ENCODE measurements around the gene ATG13.

ATG13 gene

GRCh38 chr11:46597609-46598219 lies 19.6 kb upstream of the ATG13 start:
- TF ChIP-seq CREB1 (IDR thresholded peaks at IDR 0.05; ENCODE audit: low read depth) (no peak), FOXM1 (IDR thresholded peaks at IDR 0.05; ENCODE audit: borderline replicate concordance, low read depth) (no peak), CEBPB (IDR thresholded peaks at IDR 0.05) (no peak), MAX (IDR thresholded peaks at IDR 0.05) (no peak), EGR1 (IDR thresholded peaks at IDR 0.05) (no peak), TAF1 (IDR thresholded peaks at IDR 0.05; ENCODE audit: low read depth) (no peak), RAD21 (IDR thresholded peaks at IDR 0.05; ENCODE audit: low read depth) (no peak)
- TF ChIP-seq, protein P1, sequence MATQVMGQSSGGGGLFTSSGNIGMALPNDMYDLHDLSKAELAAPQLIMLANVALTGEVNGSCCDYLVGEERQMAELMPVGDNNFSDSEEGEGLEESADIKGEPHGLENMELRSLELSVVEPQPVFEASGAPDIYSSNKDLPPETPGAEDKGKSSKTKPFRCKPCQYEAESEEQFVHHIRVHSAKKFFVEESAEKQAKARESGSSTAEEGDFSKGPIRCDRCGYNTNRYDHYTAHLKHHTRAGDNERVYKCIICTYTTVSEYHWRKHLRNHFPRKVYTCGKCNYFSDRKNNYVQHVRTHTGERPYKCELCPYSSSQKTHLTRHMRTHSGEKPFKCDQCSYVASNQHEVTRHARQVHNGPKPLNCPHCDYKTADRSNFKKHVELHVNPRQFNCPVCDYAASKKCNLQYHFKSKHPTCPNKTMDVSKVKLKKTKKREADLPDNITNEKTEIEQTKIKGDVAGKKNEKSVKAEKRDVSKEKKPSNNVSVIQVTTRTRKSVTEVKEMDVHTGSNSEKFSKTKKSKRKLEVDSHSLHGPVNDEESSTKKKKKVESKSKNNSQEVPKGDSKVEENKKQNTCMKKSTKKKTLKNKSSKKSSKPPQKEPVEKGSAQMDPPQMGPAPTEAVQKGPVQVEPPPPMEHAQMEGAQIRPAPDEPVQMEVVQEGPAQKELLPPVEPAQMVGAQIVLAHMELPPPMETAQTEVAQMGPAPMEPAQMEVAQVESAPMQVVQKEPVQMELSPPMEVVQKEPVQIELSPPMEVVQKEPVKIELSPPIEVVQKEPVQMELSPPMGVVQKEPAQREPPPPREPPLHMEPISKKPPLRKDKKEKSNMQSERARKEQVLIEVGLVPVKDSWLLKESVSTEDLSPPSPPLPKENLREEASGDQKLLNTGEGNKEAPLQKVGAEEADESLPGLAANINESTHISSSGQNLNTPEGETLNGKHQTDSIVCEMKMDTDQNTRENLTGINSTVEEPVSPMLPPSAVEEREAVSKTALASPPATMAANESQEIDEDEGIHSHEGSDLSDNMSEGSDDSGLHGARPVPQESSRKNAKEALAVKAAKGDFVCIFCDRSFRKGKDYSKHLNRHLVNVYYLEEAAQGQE (IDR thresholded peaks at IDR 0.05; ENCODE audit: low read depth), result no peak
- TF ChIP-seq, protein P2, sequence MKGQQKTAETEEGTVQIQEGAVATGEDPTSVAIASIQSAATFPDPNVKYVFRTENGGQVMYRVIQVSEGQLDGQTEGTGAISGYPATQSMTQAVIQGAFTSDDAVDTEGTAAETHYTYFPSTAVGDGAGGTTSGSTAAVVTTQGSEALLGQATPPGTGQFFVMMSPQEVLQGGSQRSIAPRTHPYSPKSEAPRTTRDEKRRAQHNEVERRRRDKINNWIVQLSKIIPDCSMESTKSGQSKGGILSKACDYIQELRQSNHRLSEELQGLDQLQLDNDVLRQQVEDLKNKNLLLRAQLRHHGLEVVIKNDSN (IDR thresholded peaks at IDR 0.05), result no peak

GRCh38 chr11:46599340-46600193 lies 17.8 kb upstream of the ATG13 start:
- TF ChIP-seq FOXM1 (IDR thresholded peaks at IDR 0.05; ENCODE audit: borderline replicate concordance, low read depth) (no peak), CEBPB (IDR thresholded peaks at IDR 0.05) (no peak), ZBTB7A (IDR thresholded peaks at IDR 0.05; ENCODE audit: low read depth) (no peak), RAD21 (IDR thresholded peaks at IDR 0.05; ENCODE audit: low read depth) (no peak), TEAD4 (IDR thresholded peaks at IDR 0.05) (no peak), EGR1 (IDR thresholded peaks at IDR 0.05) (no peak), MAX (IDR thresholded peaks at IDR 0.05) (no peak), EP300 (IDR thresholded peaks at IDR 0.05; ENCODE audit: borderline replicate concordance) (no peak), CREB1 (IDR thresholded peaks at IDR 0.05; ENCODE audit: low read depth) (no peak), TAF1 (IDR thresholded peaks at IDR 0.05; ENCODE audit: low read depth) (no peak), TCF12 (IDR thresholded peaks at IDR 0.05; ENCODE audit: low read depth) (no peak), NFIC (IDR thresholded peaks at IDR 0.05) (no peak), YY1 (IDR thresholded peaks at IDR 0.05; ENCODE audit: low read depth) (no peak)
- TF ChIP-seq, protein P1 (IDR thresholded peaks at IDR 0.05; ENCODE audit: low read depth), result no peak
- TF ChIP-seq, protein P2 (IDR thresholded peaks at IDR 0.05), result no peak

DNA sequence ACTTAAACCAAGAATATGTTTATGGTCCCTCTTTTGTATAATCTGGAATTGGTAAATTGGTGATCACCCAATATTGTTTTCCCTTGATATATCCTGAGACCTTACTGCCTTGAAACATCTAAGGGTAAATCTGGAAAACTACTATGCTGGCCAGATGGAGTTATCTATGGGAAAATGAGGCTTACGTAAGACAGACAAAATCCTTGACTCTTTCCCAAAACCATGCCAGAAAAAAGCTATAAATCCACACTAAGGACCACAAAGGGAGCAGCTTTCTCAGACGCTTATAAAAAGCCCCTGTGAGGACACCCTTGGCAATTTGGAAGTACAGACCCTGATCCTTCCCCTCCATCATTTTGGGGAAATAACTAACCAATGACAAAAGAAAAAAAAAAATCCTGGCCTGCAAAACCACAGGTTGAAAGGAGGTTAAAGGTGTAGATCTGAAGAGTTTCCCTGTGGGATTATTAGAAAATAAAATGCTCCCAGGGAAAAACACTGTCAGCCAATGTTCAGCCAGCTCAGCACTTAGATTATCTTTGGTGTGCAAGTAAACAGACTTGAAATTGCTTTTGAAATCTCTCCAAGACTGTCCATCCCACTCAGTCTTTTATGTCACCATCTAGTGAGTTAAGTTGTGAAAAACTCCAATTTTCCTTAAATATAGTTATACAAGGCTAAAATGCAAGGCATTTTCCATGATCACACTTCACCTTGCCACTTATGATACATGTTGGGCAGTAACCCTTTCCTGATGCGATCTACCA lies 17.0 kb upstream of the ATG13 start:
- TF ChIP-seq, protein P2 (IDR thresholded peaks at IDR 0.05), result no peak
- TF ChIP-seq MAX (IDR thresholded peaks at IDR 0.05), result no peak

DNA sequence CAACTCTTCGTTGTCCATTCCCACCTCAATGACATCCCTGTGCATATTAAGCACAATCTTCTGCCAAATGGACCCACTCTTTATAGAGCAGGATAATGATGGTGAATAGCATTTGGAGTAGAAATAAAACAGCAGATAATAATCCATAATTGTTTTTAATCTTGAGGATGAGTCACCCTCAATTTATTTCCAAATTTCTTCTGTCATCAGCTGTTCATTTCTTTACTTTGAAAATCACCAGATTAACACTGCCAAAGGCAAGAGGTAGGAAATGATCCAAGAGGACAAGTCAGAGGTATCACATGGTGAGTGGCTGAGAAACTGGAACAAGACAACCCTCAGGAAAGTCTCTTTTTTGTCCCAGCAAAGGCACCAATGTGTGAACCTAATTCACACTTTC lies 16.2 kb upstream of the ATG13 start:
- TF ChIP-seq CEBPB (IDR thresholded peaks at IDR 0.05), result no peak
- no peak for TF ChIP-seq EGR1 (IDR thresholded peaks at IDR 0.05)
- TF ChIP-seq FOXM1 (IDR thresholded peaks at IDR 0.05; ENCODE audit: borderline replicate concordance, low read depth), result no peak

GRCh38 chr11:46603704-46604308 lies 13.5 kb upstream of the ATG13 start:
- TF ChIP-seq ZBTB7A (IDR thresholded peaks at IDR 0.05; ENCODE audit: low read depth) (no peak), CEBPB (IDR thresholded peaks at IDR 0.05) (no peak), FOXM1 (IDR thresholded peaks at IDR 0.05; ENCODE audit: borderline replicate concordance, low read depth) (no peak), NFIC (IDR thresholded peaks at IDR 0.05) (no peak), YY1 (IDR thresholded peaks at IDR 0.05; ENCODE audit: low read depth) (no peak), CREB1 (IDR thresholded peaks at IDR 0.05; ENCODE audit: low read depth) (no peak), MAX (IDR thresholded peaks at IDR 0.05) (no peak), RAD21 (IDR thresholded peaks at IDR 0.05; ENCODE audit: low read depth) (no peak), TCF12 (IDR thresholded peaks at IDR 0.05; ENCODE audit: low read depth) (no peak), EGR1 (IDR thresholded peaks at IDR 0.05) (no peak), EP300 (IDR thresholded peaks at IDR 0.05; ENCODE audit: borderline replicate concordance) (no peak), TEAD4 (IDR thresholded peaks at IDR 0.05) (no peak), TAF1 (IDR thresholded peaks at IDR 0.05; ENCODE audit: low read depth) (no peak)
- TF ChIP-seq, protein P1 (IDR thresholded peaks at IDR 0.05; ENCODE audit: low read depth), result no peak
- TF ChIP-seq, protein P2 (IDR thresholded peaks at IDR 0.05), result no peak
